Right atrium auricular region (tissue), 2 donors: ENCODE results near the gene SNRNP70. TPM values are rescaled to one million over a fixed set of nuclear protein-coding genes. Genes with fewer than 3 reads are reported as not detected.

Experiments
- DNase-seq: peaks from one replicate; pipeline ENCODE4 v3.0.0-alpha.2; 2019; ENCODE audit warnings: low spot score
- H3K27ac ChIP-seq, 2 donors: fragments of 200-600 bp; sonication (generic); 1 replicate in 1 of 2; 2 replicates in 1 of 2; pipeline ENCODE4 v1.5.1; 2016 to 2019
- H3K27me3 ChIP-seq, 2 donors: fragments of 200-600 bp; sonication (generic); one replicate each; pipeline versions ENCODE4 v1.5.1 to v1.6.0; 2017 to 2019
- H3K36me3 ChIP-seq: fragments of 200-600 bp; sonication (generic); one replicate; pipeline ENCODE4 v1.5.1; 2016
- H3K4me1 ChIP-seq, 2 donors: fragments of 200-600 bp; sonication (generic); one replicate each; pipeline versions ENCODE4 v1.5.1 to v1.6.0; 2017 to 2019
- H3K4me3 ChIP-seq, 2 donors: fragments of 200-600 bp; sonication (generic); 1 replicate in 1 of 2; 2 replicates in 1 of 2; pipeline ENCODE4 v1.5.1; 2017 to 2019; ENCODE audit warnings: mild to moderate bottlenecking in 1 of 2, moderate library complexity in 1 of 2
- H3K9me3 ChIP-seq, 2 donors: fragments of 200-600 bp; sonication (generic); one replicate each; pipeline ENCODE4 v1.5.1; 2019
- CTCF ChIP-seq, 2 donors: fragments of 200-600 bp; sonication (generic); IDR thresholded peaks; one replicate each; pipeline ENCODE4 v1.5.1; 2019; ENCODE audit warnings: antibody characterized with exemption in 2 of 2
- total RNA-seq, 2 donors: library from RNA; depleted of rRNA; stranded (reverse); fragments of >200 nt; gene quantifications; one replicate each; pipeline ENCODE4 v1.1.0, GENCODE V29; 2016

Gene SNRNP70
- total RNA-seq, 2 donors from 2014 or later = 62.7 to 89.4 TPM

DNA sequence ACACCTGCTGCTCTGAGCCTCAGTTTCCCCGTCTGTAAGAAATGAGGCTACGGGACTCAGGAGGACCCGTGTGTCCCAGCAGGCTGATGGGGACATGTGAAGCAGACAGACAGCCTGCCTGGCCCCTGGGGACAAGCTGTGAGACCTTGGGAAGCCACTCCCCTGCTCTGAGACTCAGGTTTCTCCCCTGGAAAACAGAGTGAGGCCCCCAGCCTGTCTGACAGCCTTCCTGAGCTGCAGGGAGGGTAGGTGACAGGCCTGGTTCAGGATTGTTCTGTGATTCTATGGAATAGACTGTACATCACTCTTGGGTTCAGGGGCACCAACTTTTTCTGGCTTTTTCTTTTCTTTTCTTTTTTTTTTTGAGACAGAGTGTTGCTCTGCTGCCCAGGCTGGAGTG is 17.7 kb upstream of the SNRNP70 start:
- Histone ChIP-seq H3K4me3 (no peak overlapping the region), H3K27me3 (peaks cover 4 to 6% of the 10 kb centered on the region in 2 donors), H3K4me1 (peaks cover 0 to 36% of the 10 kb centered on the region in 2 donors), H3K9me3 (no peaks in the 10 kb centered on the region), H3K36me3 (no peaks in the 10 kb centered on the region), H3K27ac (no peak overlapping the region)
- no peak for DNase-seq
- TF ChIP-seq CTCF (IDR thresholded peaks at IDR 0.05) = no peak

- H3K4me1 ChIP-seq = peaks cover 0 to 36% of the 10 kb centered on the region in 2 donors
- no peaks in the 10 kb centered on the region for H3K9me3 ChIP-seq
- no peak for DNase-seq
- H3K36me3 ChIP-seq = no peaks in the 10 kb centered on the region
- TF ChIP-seq CTCF (IDR thresholded peaks at IDR 0.05) = no peak
- H3K4me3 ChIP-seq = no peak overlapping the region
- H3K27me3 ChIP-seq = peaks cover 4 to 6% of the 10 kb centered on the region in 2 donors
- no peak overlapping the region for H3K27ac ChIP-seq
Measured at GRCh38 chr19:49069026-49069425, 16.2 kb upstream of the SNRNP70 start.

DNA sequence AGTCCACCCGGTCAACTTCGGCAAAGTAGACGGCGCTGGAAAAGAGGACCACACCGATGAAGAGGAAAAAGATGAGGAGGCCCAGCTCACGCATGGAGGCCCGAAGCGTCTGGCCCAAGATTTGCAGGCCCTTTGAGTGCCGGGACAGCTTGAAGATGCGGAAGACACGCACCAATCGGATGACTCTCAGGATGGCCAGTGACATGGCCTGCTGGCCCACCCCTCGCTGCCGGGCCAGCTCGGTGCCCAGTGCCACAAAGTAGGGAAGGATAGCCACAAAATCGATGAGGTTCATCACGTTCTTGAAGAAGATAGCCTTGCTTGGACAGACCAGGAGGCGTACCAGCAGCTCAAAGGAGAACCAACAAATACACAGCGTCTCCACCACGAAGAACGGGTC is 14.8 kb upstream of the SNRNP70 start:
- Histone ChIP-seq H3K9me3 (no peaks in the 10 kb centered on the region), H3K4me3 (no peak overlapping the region), H3K27me3 (peaks cover 4 to 6% of the 10 kb centered on the region in 2 donors), H3K36me3 (no peaks in the 10 kb centered on the region), H3K27ac (no peak overlapping the region), H3K4me1 (peaks cover 0 to 23% of the 10 kb centered on the region in 2 donors)
- DNase-seq = no peak
- TF ChIP-seq CTCF (IDR thresholded peaks at IDR 0.05) = no peak

DNA sequence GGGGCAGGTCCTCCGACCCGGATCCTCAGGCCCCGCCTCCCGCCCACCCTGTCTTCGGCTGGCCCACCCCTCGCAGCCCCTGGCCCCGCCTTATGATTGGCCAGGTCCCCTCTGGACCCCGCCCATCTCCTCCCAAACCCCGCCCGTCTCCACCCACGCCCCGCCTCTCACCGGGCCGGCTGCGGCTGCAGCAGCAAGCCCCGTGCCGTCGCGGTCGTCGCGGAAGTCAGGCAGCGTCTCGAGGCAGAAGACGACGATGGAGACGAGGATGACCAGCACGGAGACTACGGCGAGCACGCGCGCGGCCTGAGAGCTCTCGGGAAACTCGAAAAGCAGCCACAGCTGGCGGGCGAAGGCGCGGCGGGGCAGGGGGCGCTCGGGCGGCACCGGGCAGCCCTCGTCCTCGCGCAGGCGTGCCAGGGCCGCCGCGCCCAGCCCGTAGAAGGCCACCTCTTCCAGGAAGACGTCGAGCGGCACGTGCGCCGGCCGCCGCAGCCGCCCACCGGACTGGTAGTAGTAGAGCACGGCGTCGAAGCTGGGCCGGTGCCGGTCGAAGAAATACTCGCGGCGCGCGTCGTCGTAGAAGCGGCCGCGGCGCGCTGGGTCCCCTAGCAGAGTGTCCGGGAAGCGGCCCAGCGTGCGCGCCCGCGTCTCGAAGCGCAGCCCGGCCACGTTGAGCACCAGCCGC is 13.2 kb upstream of the SNRNP70 start:
- Histone ChIP-seq H3K4me1 (peaks cover 0 to 11% of the 10 kb centered on the region in 2 donors), H3K9me3 (no peaks in the 10 kb centered on the region), H3K27me3 (peaks cover 4 to 6% of the 10 kb centered on the region in 2 donors), H3K27ac (no peak overlapping the region), H3K36me3 (no peaks in the 10 kb centered on the region), H3K4me3 (peak overlapping the region in 1 of 2 donors; percentile 33)
- no peak for TF ChIP-seq CTCF (IDR thresholded peaks at IDR 0.05)
- no peak for DNase-seq

- H3K27me3 ChIP-seq = peaks cover 4 to 6% of the 10 kb centered on the region in 2 donors
- H3K9me3 ChIP-seq = no peaks in the 10 kb centered on the region
- H3K4me1 ChIP-seq = peaks cover 0 to 5% of the 10 kb centered on the region in 2 donors
- no peak overlapping the region for H3K4me3 ChIP-seq
- TF ChIP-seq CTCF (IDR thresholded peaks at IDR 0.05) = peak in 1 of 2 donors; percentile 47
- H3K27ac ChIP-seq = peak overlapping the region; percentile 65 to 70
- no peaks in the 10 kb centered on the region for H3K36me3 ChIP-seq
- DNase-seq = no peak
Measured at GRCh38 chr19:49073514-49074378, 11.5 kb upstream of the SNRNP70 start.
